NCI-H1436 treated with DMSO at 0.1 percent for 48 hours (cell line): ENCODE measurements around the gene GPC5.
"Not testable (repeated sequence)": the region's sequence is repeated elsewhere in the genome, so short reads cannot be mapped to it uniquely, and the experiment has no call there.

Experiments used
- DNase-seq: peaks from one replicate; lab custom pipeline; 2025; lab: John Stamatoyannopoulos, UW

The GPC5 gene

DNA sequence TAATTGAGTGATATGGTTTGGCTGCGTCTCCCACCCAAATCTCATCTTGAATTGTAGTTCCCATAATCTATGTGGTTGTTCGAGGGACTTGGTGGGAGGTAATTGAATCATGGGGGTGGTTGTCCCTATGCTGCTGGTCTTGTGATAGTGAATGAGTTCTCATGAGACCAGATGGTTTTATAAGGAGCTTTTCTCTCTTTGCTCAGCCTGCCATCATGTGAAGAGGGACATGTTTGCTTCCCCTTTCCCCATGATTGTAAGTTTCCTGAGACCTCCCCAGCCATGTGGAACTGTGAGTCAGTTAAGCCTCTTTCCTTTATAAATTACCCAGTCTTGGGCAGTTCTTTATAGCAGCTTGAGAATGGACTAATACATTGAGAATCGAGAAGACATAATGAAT is 480.1 kb downstream of the GPC5 start:
- no peak for DNase-seq

DNA sequence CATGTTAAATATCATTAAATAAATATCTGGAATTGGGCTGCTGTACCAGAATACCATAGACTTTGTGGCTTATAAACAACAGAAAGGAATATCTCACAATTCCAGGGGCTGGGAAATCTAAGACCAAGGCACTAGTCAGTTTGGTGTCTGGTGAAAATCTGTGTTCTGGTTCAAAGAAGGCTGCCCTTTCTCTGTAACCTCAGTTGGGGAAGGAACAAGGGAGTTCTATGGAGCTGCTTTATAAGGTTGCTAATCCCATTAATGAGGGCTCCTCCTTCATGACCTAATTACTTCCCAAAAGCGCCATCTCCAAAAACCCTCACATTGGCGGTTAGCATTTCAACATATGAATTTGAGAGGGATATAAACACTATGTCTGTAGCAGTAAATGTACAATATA is 480.9 kb downstream of the GPC5 start:
- no peak for DNase-seq

DNA sequence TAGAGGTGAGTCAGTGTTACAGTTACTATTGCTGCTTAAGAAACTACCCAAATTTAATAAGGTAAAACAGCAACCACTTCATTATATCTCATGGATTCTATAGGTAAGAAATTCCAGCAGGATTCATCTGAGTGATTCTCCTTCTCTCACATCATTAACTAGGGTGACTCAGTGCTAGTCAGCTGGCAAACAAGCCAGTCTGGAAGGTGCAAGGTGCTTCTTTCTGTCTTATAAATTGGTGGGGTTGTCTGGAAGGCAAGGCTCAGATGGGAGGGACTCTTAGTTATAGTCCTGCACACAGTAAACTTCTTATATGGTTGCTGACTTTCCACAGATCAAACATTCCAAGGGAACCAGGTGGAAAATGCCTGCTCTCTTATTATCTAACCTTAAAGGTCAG is 484.5 kb downstream of the GPC5 start:
- DNase-seq: no peak

DNA sequence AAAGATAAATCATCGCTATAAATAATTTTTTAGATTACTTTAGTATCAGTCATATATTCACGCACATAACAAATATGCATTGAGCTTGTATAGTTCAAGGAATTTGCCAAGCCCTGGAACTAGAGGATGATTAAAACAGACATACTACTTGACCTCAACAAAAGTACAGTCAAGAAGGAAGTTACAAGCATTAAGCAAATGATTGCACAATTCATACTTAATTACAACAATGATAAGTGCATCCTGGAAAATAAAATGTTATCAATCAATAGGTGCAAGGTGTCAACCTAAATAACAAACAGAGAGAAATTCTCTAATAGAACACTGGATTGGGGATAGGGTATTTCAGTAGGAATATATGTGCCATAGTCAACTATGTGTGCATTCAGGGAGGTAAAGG is 491.2 kb downstream of the GPC5 start:
- DNase-seq: no peak

DNA sequence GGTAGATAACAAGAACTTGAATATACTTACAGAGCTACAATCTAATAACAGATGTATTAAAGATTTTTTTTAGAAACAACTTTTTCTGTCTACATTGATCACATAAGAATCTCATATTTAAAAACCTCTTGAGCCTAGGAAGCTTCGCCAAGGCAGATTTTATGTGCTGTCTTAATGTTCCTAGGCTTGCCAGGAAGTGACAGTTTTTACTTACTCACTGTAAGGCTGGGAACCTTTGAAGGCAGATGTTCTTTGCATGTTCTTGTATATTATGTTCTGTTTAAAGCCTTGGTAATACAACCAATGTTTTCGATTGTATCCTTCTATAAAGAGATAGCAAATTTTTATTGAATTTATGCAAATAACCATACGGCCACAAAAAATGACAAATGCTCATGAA is 492.7 kb downstream of the GPC5 start:
- no peak for DNase-seq

DNA sequence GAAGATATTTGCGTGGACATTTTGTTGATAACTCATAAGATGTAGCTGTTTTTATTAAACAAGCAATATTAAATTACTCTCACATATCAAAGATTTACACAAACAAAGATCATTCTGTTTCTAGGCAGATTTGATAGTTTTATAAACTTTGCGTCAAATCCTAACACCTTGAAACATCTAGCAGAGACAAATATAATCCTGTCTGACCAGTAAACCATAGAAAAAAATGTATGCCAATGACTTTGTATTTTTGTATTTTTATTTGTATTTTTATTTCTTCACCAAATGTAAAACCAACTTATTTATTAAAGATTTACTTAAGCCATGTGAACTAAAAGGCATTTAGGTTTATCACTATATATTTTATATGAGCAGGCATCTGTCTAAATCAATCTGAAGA is 494.6 kb downstream of the GPC5 start:
- DNase-seq: no peak

DNA sequence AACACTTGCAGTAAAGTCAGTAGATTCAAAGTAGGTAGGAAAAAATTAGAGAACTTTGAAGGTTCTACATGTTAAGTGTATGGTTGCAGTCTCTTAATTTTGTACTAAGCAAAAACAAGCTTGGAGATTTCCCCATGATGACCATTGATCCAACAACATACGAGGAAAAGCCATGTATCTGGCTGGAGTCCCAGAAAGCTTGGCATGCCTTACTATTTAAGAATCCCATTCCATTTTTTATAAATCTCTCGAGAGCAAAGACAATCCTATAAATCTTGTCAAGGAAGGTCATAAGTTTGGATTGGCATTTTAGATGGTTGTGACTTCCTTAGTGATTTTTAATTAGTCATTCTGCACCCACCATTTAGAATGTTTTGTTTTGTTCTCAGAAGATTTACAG is 495.9 kb downstream of the GPC5 start:
- no peak for DNase-seq

DNA sequence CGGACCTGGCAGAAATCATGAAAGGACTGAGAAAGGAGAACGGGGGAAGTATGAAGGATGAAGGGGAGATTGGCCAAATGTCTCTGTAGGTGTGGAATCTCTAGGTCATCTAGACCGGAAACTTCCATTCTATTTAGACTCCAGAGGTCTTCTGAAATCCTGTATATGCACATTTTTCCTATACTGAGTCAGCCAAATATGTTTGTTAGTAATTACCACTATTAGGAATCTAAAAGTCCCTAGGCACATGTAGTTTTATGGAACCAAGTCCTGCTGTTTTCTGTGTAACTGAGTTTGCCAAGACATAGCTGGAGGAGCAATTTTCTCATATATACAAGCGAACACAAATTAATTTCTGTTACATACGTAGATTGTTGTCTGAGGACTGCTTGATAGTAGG is 498.1 kb downstream of the GPC5 start:
- DNase-seq: no peak

DNA sequence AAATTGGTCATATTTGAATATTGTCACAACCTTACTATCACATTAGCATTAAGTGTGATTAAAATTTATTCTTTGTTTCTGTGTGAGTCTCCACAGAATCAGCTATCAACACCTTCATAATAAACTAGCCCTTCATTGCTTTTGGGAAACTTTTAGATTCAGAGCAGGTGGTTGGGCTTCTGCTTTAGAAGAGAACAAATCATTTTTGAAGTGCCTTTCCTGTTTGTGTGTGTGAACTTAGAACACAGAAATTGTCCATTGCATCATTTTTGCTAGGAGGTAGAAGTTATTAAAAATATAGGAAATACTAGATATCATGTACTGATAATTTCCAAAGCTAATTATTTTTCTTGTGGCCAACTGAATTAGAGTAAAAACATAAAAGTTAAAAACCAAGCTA is 500.6 kb downstream of the GPC5 start:
- DNase-seq: not testable (repeated sequence)

DNA sequence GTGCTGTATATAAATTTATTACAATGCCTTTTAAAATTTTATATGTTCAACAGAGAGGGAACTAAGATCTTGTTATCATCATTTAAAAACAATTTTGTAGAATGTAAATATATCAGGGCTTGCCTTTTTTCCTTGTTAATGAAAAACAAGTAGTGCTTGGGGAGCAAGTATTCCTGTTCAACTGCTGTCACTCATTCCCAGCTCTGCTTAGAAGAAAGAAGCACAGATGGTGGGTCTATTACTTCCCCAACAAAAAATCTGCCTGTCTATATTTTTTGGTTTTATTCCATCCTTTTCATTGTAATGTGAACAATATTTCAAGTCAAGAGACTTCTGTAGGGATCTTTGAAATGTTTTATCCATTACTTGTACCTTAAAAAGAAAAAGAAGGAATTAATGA is 503.9 kb downstream of the GPC5 start:
- DNase-seq: no peak

DNA sequence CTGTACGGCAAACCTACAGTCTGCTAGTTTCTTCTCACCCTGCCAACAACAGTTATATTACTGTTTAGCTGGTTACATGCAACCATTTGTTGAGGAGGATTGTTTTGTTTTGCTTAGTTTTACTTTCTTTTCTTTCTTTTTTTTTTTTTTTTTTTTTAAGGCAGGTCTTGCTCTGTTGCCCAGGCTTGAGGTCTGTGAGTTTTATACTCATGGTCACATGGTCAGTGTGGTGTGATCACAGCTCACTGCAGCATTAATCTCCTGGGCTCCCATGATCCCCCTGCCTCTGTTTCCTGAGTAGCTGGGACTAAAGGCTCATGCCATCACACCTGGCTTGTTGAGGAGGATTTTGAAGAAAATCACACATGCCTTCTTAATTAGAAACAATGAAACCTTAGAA is 505.6 kb downstream of the GPC5 start:
- DNase-seq: no peak

DNA sequence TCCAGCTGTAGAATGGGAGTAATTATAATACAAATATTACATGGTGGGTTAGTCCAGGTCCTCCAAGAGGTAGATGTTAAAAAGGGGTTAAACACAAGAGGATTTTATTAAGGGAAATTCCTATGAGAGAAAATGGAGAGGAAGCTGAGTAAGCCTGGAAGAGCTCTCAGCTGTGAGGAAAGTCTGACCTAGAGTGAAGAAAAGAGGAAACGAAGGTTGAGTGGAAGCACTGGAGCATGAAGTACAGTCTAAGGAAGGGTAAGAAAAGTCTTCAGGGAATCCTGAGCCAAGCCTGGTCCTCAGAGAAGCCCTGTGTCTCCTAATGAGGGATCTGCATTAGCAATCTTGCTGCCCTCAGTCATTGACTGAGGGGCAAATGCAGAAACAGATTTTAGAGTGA is 506.2 kb downstream of the GPC5 start:
- no peak for DNase-seq

DNA sequence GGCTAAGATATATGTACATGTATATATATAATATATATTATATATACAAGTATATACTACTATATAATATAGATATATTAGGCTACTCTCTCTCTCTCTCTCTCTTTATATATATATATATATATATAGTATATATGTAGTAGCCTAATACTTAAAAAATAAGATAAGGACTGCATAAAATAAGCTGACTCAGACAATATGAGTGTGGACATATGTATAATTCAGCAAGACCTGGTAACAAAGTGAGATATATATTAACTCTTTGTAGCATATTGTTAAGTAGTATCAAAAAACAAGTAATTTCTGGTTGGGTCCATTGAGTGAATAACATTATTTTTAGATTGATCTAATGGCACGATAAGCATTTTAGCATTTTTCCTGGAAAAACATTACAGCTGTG is 509.0 kb downstream of the GPC5 start:
- no peak for DNase-seq

DNA sequence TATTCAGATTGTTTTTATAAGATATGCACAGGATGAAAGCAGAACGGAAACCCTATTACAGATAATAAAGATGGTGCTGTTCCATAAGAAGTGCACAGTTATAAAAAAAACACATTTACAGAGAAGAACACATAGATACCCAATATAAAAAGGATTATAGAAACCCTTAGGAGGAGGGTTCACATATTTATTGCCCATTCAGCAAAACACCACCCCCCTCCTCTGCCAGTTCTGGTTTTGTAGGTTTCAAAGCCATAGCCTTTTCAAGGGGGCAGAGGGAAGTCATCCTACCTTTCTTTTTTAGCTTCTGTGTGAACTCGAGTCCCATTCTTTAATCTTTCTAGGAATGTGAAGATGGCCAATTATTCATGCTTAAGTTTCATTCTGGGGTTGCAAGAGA is 511.2 kb downstream of the GPC5 start:
- no peak for DNase-seq

DNA sequence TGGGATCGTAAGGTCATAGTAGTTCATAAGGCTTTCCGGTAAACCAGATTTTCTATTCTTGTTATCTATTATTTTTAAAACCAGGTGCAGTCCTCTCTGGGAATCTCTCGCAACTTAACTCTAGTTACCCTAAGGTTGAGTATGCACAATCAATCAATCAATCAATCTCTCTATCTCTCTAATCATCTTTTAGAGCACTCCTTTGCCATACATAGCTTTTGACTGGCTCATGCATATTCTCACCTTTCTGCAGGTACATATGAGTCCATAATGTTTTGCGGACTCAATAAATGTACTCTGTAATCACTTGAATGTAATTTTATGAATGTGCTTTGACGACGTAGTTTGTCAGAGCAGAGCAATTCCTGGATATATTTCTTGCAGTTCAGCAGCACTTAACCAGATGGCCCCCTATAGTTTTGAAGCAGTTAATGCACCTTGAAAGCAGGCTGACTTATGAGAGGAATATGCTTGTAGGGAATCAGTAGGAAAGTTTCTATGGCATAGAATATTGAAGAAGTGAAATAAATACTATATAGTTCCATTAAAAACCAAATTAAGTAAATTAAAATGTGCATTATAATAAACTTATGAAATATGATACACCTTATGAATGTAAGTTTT is 524.7 kb downstream of the GPC5 start:
- DNase-seq: no peak

DNA sequence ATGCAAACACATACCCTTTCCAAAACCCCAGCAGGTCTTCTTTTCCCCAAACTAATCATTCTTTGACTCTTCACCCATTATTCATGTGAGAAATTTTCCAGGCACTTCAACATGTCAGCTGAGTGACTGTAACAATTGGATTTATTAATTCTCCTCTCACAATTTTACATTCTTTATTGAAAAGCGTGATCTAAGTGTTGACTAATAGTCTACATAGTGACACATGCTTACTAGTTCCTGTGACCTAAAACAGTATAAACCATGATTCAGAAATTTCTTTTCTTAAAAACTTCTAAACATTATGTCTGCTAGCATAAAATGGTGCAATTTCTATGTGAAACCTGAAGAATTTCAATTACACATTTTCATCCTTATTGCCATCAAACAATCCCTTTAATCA is 532.3 kb downstream of the GPC5 start:
- DNase-seq: no peak

DNA sequence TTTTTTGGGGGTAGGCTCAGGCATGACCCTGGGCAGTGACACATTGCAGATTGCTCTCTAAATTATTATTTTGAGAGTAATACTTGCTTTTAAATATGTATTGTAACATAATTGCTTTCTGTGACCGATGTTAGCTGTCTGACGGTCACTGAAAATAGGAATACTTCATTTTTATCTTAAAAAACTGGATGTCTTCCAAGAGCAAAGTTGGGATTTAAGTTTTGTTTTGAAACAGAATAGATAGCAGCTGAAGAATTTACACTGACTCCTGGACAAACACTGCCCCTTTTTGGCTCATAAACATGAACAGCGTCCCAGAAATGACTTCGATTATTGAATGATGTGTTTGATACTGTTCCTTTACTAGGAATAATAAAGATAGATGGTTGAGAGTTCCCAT is 535.9 kb downstream of the GPC5 start:
- no peak for DNase-seq

DNA sequence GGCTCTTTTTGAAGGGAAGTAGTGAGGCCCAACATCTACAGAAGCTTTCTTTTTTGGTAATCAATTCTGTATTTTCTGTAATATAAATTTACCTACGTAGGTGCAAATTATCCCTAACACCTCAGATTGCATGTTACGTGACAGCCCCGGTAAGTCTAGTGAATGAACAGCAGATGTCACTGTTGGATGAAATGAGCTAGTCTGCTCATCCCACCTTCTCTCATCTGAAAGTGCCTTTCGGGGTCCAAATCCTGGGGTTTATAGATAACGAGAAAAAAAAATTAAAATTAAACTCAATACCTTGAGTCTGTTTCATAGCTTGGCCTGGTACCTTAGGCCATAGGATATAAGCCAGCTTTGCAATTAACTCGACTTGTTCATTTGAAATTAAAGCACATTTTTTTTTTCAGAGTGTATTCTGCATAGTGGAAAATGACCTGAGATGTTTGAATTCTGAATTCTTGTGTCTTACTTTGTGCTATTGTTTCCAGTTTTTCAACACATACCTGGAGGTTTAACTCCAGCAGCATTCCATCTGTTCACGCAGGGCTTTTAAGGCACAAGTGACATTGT is 548.2 kb downstream of the GPC5 start:
- no peak for DNase-seq

DNA sequence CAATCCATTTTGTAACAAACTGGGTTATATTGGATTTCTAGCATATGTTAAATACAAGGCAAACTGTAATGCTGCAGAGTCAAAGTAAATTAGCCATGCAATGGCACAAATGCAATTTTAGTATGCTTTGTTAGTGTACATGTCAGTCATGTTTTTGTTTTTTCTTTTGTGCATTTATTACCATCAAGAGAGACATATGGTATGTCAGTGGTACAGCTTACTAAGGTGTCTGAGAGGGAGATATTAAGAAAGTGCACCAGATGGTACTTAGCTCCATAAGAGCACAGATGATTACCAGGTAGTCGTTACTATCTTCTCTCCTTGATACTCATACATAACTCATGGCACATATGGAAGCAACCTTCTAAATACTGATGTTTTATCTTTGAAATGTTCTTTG is 550.3 kb downstream of the GPC5 start:
- no peak for DNase-seq

DNA sequence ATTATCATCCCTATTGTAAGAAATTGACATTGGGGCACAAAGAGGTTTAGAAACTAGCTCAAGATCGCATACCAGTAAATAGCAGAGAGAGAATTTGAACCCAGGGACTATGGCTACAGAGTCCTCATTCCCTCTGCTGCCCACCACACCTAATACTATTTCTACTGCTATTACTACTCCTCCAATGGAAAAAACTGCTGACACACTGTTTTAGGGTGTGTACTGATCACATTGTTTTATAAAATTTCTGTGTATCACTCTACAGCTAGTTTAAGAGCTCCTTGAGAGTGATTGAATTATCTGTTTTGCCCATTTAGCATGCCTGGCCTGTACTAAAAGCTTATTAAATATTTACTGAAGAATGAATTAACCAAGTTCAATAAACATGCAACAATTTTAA is 552.4 kb downstream of the GPC5 start:
- DNase-seq: no peak

DNA sequence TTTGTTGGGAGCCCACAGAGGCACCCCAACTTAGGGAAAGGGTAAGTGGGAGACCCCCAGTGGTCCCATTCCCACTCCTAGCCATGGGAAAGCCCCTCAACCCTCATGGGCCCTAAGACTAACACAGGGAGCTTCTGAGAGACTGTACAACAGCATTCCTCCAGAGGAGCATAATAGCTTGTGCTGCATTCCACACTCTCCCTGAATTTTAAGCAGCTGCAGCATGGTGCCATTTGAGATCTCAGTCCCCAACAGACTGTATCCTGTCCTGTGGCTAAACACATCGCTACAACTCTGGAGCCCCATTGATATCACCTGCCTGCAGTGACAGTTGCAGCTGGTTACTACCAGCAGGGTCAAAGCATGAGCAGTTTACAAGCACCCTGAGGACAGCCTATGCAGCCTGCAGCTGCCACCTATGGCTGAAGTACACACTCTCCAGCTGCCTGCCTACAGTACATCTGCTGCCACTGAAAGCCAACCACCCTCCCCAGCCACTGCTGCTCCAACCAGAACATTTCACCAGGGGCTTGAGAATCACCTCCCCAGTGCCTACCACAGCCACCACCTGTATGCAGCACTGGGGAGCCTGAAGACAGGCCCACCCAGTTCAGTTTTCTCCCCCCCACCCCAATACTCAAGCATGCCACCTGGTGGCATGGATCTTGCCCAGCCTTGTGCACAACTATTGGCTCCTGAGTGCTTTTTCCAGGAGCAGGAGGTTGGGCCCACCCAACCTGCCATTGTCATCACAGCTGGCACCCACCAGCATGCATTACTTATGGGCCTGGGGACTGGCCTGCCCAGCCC is 557.3 kb downstream of the GPC5 start:
- no peak for DNase-seq

DNA sequence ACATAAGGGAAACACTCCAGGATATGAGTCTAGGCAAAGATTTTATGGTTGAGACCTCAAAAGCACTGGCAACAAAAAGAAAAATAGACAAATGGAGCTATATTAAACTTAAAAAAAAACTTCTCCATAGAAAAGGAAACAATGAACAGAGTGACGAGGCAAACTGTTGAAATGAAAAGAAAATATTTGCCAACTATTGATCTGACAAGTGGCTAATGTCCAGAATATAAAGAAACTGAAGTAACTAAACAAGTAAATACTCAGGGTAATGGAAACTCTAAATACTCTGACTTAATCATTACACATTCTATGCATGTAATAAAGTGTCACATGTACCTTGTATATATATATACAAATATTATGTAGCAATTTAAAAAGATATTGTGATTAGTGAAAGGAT is 562.5 kb downstream of the GPC5 start:
- no peak for DNase-seq

DNA sequence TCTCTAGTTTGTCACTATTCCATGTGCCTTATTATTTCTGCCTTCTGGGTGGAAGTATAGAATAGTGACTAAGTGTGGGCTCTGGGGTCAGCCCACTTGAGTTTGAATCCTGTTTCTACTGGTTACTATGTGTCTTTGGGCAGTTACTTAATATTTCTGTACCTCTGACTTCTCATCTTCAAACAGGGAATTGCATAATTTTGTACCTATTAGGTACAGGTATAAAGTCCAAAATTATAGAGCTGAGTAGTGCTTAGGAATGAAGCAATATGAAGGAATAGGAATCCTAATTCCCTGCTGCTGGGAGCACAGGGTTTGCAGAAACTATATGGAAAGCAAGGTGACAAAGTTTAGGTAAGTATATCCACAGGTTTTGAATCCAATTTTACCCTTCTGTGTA is 564.5 kb downstream of the GPC5 start:
- no peak for DNase-seq

DNA sequence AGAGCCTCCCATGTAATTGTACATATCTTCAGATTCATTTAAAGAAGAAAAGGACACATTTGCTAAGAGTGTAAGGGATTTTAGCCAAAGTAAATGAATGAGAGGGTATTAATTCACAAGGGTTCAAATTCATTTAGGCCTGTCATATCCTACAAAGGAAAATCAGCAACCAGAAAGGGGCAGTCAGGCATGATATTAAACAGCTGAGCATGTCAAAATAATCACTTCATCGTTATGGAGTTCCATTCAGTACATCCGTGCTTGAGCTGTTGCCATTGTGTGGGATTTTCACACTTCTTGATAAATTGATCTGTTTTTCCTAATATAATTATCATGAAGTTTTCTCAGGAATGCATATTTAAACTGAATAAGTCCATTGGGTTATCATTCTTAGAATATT is 567.1 kb downstream of the GPC5 start:
- DNase-seq: no peak
